ENCODE data around the gene EHMT2.

DNA sequence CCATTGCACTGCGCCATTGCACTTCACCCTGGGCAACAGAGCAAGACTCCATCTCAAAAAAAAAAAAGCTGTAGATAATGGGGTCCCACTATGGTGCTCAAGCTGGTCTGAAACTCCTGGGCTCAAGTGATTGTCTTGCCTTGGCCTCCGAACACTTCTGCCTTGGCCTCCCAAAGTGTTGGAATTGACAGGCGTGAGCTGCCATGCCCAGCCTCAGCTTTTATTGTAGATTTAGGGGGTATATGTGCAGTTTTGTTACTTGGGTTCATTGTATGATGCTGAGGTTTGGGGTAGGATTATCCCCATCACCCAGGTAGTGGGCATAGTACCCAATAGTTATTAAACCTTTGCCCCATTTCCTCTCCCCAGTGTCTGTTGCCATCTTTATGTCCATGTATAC lies 58.5 kb downstream of the EHMT2 start:
- no peak for TF ChIP-seq JUN (IDR thresholded peaks at IDR 0.05; ENCODE audit: borderline replicate concordance, insufficient read depth, insufficient read length, low read depth)
- TF ChIP-seq CTCF (IDR thresholded peaks at IDR 0.05; ENCODE audit: extremely low read depth in 1 of 2, insufficient read depth in 1 of 2, low read depth in 1 of 2, low read length in 2 of 2) = no peak
- TF ChIP-seq POLR2A (IDR thresholded peaks at IDR 0.05; ENCODE audit: low read depth, low read length) = no peak
- no peak for TF ChIP-seq EZH2 (IDR thresholded peaks at IDR 0.05; ENCODE audit: borderline replicate concordance, low read depth, low read length, severe bottlenecking)
- no peak for TF ChIP-seq MAX (IDR thresholded peaks at IDR 0.05; ENCODE audit: insufficient read depth, insufficient read length)
- no peak for TF ChIP-seq POLR2AphosphoS5 (IDR thresholded peaks at IDR 0.05; ENCODE audit: insufficient read depth, low read depth, low read length)
- TF ChIP-seq MYC (IDR thresholded peaks at IDR 0.05; ENCODE audit: low read depth, low read length) = no peak
- TF ChIP-seq FOS (IDR thresholded peaks at IDR 0.05; ENCODE audit: borderline replicate concordance, insufficient read depth, low read length) = no peak
- TF ChIP-seq GATA2 (IDR thresholded peaks at IDR 0.05; ENCODE audit: insufficient read depth, insufficient read length, low read depth, low read length) = no peak
